ENCODE results near the gene IL34.
"Not testable (repeated sequence)": the region's sequence is repeated elsewhere in the genome, so short reads cannot be mapped to it uniquely, and the experiment has no call there.

The IL34 gene

DNA sequence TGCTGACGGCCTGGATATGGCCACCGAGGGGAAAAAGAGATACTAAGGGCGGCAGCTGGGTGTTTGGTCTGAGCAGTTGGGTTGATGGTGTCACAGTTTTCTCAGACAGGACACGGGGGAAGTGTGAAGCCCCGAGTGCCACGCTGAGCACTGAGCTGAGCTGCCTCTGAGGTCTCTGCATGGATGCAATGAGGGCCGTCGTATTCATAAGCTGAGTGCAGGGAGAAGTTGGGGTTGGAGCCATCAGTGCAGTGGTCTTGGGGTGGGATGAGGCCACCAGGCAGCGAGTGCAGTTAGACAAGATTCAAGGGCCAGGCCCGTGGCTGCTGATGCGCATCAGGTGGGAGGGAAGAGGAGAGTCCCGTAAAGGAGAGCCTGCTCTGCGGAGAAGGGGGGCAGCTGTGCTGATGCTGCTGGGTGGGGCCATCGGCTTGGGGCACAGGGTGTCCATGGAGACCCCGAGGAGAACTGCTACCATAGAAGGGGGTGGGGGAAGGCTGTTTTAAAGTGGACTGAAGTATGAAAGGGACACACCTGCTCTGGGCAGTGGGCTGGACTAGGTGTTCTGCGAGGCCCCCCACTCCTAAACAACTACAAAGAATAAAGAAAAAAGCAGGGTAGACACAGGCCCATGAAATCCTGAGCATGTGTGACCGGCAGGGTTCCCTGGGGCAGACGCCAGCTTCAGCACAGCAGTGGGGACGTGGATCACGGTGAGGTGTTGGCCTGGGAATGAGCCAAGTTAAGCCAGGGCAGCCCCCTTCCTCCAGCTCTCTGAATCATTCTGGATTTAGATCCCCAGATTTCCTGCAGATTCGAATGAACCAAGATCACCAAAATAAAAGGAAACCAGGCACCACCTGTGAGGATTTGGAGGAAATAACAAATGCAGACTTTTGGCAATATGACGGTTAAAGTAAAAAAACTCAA, 19.7 kb downstream of the IL34 start:
- TF ChIP-seq, protein P1, sequence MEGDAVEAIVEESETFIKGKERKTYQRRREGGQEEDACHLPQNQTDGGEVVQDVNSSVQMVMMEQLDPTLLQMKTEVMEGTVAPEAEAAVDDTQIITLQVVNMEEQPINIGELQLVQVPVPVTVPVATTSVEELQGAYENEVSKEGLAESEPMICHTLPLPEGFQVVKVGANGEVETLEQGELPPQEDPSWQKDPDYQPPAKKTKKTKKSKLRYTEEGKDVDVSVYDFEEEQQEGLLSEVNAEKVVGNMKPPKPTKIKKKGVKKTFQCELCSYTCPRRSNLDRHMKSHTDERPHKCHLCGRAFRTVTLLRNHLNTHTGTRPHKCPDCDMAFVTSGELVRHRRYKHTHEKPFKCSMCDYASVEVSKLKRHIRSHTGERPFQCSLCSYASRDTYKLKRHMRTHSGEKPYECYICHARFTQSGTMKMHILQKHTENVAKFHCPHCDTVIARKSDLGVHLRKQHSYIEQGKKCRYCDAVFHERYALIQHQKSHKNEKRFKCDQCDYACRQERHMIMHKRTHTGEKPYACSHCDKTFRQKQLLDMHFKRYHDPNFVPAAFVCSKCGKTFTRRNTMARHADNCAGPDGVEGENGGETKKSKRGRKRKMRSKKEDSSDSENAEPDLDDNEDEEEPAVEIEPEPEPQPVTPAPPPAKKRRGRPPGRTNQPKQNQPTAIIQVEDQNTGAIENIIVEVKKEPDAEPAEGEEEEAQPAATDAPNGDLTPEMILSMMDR (conservative IDR thresholded peaks at IDR 0.05; ENCODE audit: low read depth), result no peak
- CTCF ChIA-PET, result no interaction called here
- POLR2A ChIA-PET (ENCODE audit: low non-redundant PET), result interaction anchor here (0.9 kb wide), 1 partner anchor 105 kb away, joined by 3 read pairs; no protein-coding TSS in a partner anchor
- DNase-seq (ENCODE audit: low spot score), result no peak
- H3K27ac ChIP-seq, result peak overlapping the region; percentile 66

GRCh38 chr16:70670175-70670574, 23.8 kb downstream of the IL34 start:
- peak overlapping the region; percentile 45 for H3K27ac ChIP-seq
- POLR2A ChIA-PET (ENCODE audit: low non-redundant PET), result no interaction called here
- TF ChIP-seq, protein P1 (conservative IDR thresholded peaks at IDR 0.05; ENCODE audit: low read depth), result no peak
- DNase-seq (ENCODE audit: low spot score), result no peak
- CTCF ChIA-PET, result no interaction called here

GRCh38 chr16:70670938-70671337, 24.6 kb downstream of the IL34 start:
- DNase-seq (ENCODE audit: low spot score); CTCF ChIA-PET; POLR2A ChIA-PET (ENCODE audit: low non-redundant PET): not testable (repeated sequence)
- peak overlapping the region; percentile 39 for H3K27ac ChIP-seq

DNA sequence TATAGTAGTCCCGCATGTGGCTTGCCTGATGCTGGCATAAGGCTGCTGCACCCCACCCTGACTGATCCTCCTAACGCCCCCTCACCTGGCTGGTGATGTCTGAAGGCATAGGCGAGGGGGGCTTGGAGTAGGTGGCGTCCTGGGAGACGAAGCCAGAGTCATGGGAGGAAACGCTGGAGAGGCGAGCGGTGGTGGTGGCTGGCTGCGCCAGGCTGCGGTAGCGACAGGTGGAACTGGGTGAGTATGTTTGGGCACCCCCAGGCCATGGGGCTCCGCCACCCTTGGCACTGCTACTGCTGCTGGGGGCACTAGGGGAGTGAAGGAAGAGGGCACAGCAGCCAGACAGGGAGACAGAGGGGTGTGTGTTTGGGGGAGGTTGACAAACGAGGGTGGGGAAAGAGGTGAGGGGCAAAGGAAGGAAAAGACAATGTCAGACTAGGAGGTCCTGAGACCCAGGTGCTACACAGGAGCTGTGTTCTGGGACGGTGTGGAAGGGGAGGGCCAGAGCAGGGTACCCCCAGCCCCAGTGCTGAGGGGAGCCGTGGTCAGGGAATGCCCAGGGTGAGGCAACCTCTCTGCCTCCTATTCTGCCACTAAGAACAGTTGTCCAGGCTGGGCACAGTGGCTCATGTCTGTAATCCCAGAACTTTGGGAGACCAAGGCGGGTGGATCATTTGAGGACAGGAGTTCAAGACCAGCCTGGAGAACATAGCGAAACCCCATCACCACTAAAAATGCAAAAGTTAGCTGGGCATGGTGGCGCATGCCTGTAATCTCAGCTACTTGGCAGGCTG, 28.1 kb downstream of the IL34 start:
- no peak for DNase-seq (ENCODE audit: low spot score)
- H3K27ac ChIP-seq, result peak overlapping the region; percentile 100
- TF ChIP-seq, protein P1 (conservative IDR thresholded peaks at IDR 0.05; ENCODE audit: low read depth), result no peak
- POLR2A ChIA-PET (ENCODE audit: low non-redundant PET), result no interaction called here
- CTCF ChIA-PET, result interaction anchor here (0.8 kb wide), 1 partner anchor 97 kb away, joined by 7 read pairs; no protein-coding TSS in a partner anchor

DNA sequence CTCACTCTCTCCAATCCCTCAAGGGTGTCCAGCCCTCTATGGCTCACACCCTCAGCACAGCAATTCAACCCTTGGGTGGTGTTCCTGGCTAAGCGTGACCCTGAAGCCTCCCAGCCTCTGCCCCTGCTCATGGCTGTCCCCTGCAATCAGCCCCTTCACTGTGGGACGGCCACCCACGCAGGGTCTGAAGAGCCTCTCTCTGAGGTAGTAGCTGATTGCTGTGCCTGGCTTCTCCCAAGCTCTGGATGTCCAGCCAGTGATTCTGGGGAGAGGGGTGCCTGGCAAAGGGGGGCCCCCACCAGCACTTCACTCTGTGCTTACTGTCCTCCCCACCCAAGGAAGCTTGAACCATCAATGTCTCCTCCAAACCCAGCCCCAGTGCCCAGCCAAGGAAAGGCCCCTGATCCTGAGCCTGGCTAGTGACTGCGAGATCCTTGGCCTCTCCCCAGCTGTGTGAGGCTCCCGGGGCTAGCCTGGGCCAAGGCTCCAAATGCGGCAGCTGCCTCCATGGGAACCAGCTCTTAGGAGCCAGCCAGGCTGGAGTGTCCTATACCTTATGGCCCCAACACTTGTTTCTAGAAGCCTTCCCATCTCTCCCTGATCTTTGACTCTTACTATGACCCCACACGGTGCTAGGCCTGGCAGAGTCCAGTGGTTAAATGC, 29.6 kb downstream of the IL34 start:
- POLR2A ChIA-PET (ENCODE audit: low non-redundant PET), result no interaction called here
- CTCF ChIA-PET, result interaction anchor here (0.8 to 1.6 kb wide), 2 partner anchors 58 to 67 kb away, joined by 3 to 4 read pairs; no protein-coding TSS in a partner anchor

DNA sequence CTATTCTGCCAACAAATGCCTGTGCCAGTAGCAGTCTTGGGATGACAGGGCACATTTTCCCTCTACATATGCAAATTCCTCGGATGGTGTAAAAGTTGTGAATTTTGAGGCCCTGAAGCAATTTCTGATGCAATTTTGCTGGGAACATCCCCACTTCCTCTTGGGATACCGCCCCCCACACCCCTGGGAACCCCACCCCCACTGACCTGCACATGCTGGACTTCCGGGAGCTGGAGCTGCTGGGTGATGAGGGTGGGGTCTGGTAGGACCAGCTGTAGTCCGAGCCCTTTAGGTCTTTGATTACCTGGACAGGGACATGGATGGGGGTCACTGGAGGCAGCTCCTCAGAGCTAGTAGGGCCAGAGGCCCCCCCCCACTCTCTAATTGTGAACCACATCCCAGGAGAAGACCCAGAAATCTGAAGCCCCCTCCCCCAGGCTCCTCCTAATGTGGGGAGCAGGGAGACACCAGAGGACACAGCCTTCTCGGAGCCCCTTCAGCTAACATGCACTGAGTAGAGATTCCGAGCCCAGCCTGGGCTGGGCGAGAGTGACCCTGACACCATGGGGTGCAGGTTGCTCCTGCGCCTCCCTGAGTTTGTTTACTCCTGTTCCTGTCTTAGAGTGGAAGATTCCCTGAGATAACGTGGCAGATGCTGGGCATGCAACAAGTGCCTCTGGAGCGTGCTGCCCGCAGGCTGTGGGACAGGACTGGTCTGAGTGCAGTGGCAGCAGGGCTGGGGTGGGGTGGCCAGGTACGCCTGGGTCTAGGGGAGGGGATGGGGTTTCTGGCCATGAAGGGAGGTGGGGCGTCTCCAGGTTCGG, 30.5 kb downstream of the IL34 start:
- H3K27ac ChIP-seq, result peak overlapping the region; percentile 100
- no peak for DNase-seq (ENCODE audit: low spot score)
- ChIA-PET CTCF (interaction anchor here (0.8 to 1.6 kb wide), 3 partner anchors 58 to 94 kb away, joined by 3 to 7 read pairs (median 4); no protein-coding TSS in a partner anchor), POLR2A (ENCODE audit: low non-redundant PET) (no interaction called here)
- TF ChIP-seq, protein P1 (conservative IDR thresholded peaks at IDR 0.05; ENCODE audit: low read depth), result no peak

More for the DNA sequence above, 29.6 kb downstream of the IL34 start:
- DNase-seq (ENCODE audit: low spot score), result no peak
- H3K27ac ChIP-seq, result peak overlapping the region; percentile 100
- TF ChIP-seq, protein P1 (conservative IDR thresholded peaks at IDR 0.05; ENCODE audit: low read depth), result no peak

Measured in RWPE1 (cell line).